HL-60 (cell line): ENCODE data around the gene ITPRID2.

Experiments used
- TF ChIP-seq, protein P1 (sequence below): IDR thresholded peaks from 2 replicates; pipeline ENCODE4 v1.6.1; 2012; ENCODE audit warnings: low read depth; ENCODE audit not compliant: insufficient replicate concordance
- TF ChIP-seq, protein P2 (sequence below): IDR thresholded peaks from one replicate; pipeline ENCODE4 v1.5.1; 2011; ENCODE audit warnings: low read length, control low read depth, inconsistent platforms; ENCODE audit not compliant: insufficient read depth

DNA sequence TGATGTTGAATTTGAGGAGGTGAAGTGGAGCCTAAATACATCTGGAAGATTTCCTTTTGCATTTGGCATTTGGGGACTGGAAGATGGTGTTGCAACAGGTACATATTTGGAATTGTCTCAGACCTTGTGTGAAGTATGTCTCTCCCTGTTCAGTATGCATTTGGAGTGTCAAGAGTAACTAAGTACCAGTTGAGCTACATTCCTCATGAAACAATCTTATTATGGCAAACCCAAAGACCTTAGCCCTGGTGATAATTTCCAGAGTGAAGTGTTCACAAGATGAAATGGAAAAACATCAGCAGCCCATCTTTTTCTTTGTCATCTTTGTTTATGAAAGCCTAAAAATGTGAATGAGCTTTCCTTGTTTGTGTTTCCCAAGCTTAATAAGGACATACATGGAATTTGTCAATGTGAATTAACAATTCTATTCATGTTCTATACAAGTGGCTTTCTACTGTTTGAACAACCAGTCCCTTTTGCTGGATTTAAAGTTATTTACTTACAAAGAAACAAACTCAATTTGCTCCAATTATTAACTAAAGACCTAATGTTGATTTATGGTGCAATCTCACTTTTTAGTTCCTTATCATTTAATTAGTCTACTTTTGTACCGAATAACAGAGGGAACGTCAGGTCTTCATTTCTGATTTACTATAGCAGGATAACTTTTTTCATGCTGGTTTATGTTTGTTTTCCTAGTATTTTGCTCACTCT, 52.0 kb downstream of the ITPRID2 start:
- TF ChIP-seq, protein P1, sequence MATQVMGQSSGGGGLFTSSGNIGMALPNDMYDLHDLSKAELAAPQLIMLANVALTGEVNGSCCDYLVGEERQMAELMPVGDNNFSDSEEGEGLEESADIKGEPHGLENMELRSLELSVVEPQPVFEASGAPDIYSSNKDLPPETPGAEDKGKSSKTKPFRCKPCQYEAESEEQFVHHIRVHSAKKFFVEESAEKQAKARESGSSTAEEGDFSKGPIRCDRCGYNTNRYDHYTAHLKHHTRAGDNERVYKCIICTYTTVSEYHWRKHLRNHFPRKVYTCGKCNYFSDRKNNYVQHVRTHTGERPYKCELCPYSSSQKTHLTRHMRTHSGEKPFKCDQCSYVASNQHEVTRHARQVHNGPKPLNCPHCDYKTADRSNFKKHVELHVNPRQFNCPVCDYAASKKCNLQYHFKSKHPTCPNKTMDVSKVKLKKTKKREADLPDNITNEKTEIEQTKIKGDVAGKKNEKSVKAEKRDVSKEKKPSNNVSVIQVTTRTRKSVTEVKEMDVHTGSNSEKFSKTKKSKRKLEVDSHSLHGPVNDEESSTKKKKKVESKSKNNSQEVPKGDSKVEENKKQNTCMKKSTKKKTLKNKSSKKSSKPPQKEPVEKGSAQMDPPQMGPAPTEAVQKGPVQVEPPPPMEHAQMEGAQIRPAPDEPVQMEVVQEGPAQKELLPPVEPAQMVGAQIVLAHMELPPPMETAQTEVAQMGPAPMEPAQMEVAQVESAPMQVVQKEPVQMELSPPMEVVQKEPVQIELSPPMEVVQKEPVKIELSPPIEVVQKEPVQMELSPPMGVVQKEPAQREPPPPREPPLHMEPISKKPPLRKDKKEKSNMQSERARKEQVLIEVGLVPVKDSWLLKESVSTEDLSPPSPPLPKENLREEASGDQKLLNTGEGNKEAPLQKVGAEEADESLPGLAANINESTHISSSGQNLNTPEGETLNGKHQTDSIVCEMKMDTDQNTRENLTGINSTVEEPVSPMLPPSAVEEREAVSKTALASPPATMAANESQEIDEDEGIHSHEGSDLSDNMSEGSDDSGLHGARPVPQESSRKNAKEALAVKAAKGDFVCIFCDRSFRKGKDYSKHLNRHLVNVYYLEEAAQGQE, result no peak
- TF ChIP-seq, protein P2, sequence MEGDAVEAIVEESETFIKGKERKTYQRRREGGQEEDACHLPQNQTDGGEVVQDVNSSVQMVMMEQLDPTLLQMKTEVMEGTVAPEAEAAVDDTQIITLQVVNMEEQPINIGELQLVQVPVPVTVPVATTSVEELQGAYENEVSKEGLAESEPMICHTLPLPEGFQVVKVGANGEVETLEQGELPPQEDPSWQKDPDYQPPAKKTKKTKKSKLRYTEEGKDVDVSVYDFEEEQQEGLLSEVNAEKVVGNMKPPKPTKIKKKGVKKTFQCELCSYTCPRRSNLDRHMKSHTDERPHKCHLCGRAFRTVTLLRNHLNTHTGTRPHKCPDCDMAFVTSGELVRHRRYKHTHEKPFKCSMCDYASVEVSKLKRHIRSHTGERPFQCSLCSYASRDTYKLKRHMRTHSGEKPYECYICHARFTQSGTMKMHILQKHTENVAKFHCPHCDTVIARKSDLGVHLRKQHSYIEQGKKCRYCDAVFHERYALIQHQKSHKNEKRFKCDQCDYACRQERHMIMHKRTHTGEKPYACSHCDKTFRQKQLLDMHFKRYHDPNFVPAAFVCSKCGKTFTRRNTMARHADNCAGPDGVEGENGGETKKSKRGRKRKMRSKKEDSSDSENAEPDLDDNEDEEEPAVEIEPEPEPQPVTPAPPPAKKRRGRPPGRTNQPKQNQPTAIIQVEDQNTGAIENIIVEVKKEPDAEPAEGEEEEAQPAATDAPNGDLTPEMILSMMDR, result no peak
